NCI-H2196 treated with DMSO at 0.1 percent for 48 hours (cell line): Measurements from ENCODE around the gene STKLD1.
"Not testable (repeated sequence)": the region's sequence is repeated elsewhere in the genome, so short reads cannot be mapped to it uniquely, and the experiment has no call there.

ENCODE experiments used
- DNase-seq: peaks from one replicate; lab custom pipeline; 2025; ENCODE audit not compliant: unreplicated experiment; lab: John Stamatoyannopoulos, UW

STKLD1 gene

GRCh38 chr9:133375724-133376654 lies at the start of gene STKLD1, which contains the start of gene SURF4:
Gene STKLD1, plus strand, starts transcription at chr9:133376366. Its CDS starts 108 bp downstream, at chr9:133376474.
Gene SURF4, minus strand, starts transcription at chr9:133376060. Its CDS starts 91 bp downstream, at chr9:133375969.
- DNase-seq, result peak; percentile 89

DNA sequence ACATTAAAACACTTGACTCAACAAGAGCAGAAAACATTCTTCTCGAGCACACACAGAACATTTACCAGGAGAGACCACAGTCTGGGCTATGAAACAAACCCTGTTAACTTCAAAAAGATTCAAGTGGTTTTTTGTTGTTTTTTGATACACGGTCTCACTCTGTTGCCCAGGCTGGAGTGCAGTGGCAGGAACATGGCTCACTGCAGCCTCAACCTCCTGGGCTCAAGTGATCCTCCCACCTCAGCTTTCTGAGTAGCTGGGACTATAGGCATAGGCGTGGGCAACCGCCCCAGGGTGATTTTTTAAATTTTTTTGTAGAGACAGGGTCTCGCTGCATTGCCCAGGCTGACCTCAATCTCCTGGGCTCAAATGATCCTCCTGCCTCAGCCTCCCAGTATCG lies 49.1 kb upstream of the STKLD1 start:
- not testable (repeated sequence) for DNase-seq

GRCh38 chr9:133327834-133328484 lies 48.2 kb upstream of the STKLD1 start:
- no peak for DNase-seq

- DNase-seq, result not testable (repeated sequence)
These were observed 46.6 kb upstream of the STKLD1 start for GRCh38 chr9:133329306-133330156.

- no peak for DNase-seq
These were observed 44.9 kb upstream of the STKLD1 start for GRCh38 chr9:133331221-133331620.

- DNase-seq, result no peak
These were observed 44.4 kb upstream of the STKLD1 start for GRCh38 chr9:133331641-133332380.

GRCh38 chr9:133332381-133332730 lies 43.8 kb upstream of the STKLD1 start:
- no peak for DNase-seq

GRCh38 chr9:133333011-133333410 lies 43.2 kb upstream of the STKLD1 start:
- no peak for DNase-seq

GRCh38 chr9:133333566-133333965 lies 42.6 kb upstream of the STKLD1 start:
- DNase-seq, result no peak

GRCh38 chr9:133334161-133334560 lies 42.0 kb upstream of the STKLD1 start:
- no peak for DNase-seq

DNA sequence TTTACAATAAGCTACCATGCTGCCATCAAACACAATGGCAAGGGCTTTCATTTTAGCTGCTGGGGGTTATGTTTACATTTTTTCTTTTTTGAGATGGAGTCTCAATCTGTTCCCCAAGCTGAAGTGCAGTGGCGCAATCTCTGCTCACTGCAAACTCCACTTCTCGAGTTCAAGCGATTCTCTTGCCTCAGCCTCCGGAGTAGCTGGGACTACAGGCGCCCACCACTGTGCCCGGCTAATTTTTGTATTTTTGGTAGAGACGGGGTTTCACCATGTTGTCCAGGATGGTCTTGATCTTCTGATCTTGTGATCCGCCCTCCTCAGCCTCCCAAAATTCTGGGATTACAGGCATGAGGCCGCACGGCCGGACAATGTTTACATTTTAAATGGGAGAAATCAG lies 41.3 kb upstream of the STKLD1 start:
- not testable (repeated sequence) for DNase-seq

DNA sequence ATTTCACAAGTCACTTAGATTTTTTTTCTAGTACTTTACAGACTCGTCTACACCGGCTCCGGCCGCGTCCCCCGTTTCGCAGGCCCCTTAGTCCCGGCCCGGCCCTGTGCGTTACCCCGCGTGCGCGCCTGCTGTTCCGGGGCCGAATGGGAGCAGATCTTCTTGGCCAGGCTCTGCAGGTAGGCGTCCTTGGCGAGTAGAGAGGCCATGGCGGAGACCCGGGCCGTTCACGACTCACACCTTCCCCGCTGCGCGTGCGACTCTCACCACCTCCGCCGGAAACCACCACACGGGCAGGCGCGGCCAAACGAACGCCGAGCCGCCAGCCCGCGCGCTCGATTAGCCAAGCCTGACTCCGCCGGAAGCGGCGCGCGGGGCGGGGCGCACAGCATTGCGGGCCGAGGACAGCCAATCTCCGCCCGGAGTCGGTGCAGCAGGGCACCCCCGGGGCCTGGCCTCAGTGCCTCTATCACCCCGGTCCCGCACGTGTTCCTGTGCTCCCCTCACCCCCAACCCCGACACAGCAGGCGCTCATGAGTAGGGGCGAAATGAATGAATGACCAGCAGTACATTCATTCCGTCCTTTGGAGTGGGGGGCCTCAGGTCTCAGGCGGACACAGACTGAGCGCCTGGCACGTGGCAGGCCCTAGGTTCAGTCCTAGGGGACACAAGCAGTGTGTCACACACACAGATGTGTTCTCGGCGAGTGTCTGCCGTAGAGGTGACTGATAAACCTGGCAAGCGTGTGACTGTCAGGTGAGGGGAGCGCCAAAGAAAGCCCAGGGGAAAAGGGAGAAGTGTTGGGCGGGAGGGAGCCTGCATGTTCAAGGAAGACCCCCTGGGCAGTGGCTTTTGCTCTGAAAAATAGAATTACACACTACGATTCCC lies 40.0 kb upstream of the STKLD1 start, which contains the start of gene SURF6:
TSS of gene SURF6 (minus strand) at position 265 of the 888 bp plus-strand sequence. CDS start at position 209, 56 bp downstream.
- DNase-seq, result peak; percentile 83

DNA sequence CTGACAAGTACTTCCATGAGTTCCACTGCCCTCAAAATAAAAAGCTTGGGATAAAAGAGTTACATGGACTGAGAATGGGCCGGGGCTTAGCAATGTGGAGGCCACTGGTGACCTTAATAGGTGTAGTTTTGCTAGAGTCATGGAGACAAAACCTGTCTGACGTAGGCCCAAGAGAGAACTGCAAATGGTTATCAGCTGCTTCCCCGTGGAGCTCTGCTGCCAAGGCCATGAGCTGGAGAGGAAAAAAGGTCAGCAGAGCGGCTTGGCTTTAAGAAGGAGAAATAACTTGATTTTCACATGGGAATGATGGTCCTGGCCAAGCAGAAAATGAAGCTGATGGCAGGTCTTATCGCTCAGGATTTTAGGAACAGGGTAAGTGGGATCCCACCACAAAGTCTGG lies 36.5 kb upstream of the STKLD1 start:
- no peak for DNase-seq

- DNase-seq, result no peak
These were observed 35.9 kb upstream of the STKLD1 start for GRCh38 chr9:133340256-133340655.

DNA sequence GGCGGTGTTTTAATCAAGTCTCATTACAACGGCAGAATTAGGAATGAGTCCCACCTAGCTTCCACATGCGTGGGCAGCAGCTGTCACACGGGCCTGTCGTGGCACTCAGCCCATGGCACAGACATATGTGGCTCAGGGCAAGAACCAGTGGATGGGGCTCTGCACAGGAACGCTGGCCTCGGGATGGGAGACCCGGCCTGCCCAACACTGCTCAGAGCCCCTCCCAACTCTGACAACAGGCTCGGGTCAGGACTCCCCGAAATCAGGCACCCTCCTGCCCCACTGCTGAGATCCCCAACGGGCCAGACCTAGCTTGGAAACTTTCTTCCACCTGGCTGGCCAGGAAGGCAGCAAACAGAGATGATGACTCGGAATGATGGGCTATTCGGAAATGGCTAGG lies 35.2 kb upstream of the STKLD1 start:
- no peak for DNase-seq

DNA sequence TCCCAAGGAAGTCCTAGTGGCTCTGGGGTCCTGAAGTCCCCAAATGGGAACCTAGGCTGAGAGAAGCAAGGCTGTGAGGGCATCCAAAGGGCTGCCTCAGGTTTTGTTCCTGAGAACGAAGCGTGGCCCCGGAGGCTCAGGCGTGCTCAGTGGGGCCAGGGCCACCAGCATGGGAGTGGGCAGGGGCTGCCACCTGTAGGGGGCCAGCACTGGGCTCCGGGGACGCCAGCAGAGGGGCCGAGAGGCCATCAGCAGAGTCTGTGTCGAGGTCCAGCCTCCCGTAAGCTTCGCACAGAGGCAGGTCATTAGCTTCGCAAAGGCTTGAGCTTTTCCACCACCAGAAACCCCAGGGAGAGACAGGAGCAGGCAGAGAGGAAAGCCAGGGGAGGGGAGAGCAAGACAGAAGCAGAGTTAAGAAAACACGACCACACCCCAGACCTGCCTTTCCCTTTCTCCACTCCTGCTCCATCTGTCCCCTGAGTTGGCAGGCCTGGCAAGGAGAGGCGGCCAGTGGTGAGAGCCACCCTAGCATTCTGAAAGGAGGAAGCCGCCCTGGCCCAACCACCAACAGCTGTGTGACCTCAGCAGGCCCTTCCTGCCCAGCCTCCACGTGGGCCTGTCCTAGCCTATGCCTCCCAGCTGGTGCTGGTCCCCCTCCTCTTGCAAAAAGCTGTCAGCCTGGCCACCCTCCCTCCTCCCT lies 34.6 kb upstream of the STKLD1 start:
- DNase-seq, result no peak

GRCh38 chr9:133342069-133342406 lies 34.1 kb upstream of the STKLD1 start:
- DNase-seq, result no peak

DNA sequence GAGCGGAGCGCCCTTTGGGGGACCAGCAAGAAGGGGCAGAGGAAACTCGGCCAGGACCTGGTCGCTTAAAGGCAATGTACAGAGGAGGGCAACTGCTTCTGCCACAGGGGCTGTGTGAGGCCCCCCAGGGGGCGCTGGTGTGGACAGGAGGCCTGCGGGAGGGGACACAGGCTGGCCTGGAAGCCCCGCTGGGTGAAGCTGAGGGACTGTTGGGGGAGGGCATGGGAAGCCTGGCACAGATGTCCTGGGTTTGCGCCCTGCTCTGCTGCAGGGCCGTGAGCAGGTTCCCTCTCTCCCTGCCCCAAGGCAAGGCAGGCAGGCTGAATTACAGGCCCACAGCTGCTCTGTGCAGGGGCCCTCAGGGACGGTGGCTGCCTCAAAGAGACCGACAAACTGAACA lies 33.6 kb upstream of the STKLD1 start:
- DNase-seq, result no peak

GRCh38 chr9:133344071-133344470 lies 32.1 kb upstream of the STKLD1 start:
- no peak for DNase-seq
